Measurements from ENCODE around the gene GEMIN4.

DNA sequence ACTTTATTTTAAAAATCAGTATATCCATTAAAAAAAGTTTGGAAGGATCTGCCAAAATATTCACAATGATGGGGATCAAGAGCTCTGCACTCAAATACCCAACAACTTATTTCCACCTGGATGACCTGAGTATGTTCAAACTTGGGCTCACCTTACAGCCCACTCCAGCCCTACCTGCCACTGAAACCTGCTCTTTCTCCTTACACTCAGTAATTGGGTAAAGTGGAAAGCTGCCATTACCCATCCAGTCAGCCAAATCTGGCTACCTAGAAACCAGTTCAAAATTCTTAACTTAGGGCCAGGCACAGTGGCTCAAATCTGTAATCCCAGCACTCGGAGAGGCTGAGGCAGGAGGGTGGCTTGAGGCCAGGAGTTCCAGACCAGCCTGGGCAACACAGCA lies 47.1 kb downstream of the GEMIN4 start:
- TF ChIP-seq, protein P1, sequence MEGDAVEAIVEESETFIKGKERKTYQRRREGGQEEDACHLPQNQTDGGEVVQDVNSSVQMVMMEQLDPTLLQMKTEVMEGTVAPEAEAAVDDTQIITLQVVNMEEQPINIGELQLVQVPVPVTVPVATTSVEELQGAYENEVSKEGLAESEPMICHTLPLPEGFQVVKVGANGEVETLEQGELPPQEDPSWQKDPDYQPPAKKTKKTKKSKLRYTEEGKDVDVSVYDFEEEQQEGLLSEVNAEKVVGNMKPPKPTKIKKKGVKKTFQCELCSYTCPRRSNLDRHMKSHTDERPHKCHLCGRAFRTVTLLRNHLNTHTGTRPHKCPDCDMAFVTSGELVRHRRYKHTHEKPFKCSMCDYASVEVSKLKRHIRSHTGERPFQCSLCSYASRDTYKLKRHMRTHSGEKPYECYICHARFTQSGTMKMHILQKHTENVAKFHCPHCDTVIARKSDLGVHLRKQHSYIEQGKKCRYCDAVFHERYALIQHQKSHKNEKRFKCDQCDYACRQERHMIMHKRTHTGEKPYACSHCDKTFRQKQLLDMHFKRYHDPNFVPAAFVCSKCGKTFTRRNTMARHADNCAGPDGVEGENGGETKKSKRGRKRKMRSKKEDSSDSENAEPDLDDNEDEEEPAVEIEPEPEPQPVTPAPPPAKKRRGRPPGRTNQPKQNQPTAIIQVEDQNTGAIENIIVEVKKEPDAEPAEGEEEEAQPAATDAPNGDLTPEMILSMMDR (IDR thresholded peaks at IDR 0.05) = no peak
- TF ChIP-seq CREM (CRISPR knock-in tag; IDR thresholded peaks at IDR 0.05) = no peak
- TF ChIP-seq ETV6 (CRISPR knock-in tag; IDR thresholded peaks at IDR 0.05) = no peak
- TF ChIP-seq, protein P2, sequence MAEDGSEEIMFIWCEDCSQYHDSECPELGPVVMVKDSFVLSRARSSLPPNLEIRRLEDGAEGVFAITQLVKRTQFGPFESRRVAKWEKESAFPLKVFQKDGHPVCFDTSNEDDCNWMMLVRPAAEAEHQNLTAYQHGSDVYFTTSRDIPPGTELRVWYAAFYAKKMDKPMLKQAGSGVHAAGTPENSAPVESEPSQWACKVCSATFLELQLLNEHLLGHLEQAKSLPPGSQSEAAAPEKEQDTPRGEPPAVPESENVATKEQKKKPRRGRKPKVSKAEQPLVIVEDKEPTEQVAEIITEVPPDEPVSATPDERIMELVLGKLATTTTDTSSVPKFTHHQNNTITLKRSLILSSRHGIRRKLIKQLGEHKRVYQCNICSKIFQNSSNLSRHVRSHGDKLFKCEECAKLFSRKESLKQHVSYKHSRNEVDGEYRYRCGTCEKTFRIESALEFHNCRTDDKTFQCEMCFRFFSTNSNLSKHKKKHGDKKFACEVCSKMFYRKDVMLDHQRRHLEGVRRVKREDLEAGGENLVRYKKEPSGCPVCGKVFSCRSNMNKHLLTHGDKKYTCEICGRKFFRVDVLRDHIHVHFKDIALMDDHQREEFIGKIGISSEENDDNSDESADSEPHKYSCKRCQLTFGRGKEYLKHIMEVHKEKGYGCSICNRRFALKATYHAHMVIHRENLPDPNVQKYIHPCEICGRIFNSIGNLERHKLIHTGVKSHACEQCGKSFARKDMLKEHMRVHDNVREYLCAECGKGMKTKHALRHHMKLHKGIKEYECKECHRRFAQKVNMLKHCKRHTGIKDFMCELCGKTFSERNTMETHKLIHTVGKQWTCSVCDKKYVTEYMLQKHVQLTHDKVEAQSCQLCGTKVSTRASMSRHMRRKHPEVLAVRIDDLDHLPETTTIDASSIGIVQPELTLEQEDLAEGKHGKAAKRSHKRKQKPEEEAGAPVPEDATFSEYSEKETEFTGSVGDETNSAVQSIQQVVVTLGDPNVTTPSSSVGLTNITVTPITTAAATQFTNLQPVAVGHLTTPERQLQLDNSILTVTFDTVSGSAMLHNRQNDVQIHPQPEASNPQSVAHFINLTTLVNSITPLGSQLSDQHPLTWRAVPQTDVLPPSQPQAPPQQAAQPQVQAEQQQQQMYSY (CRISPR knock-in tag; IDR thresholded peaks at IDR 0.05) = no peak
- TF ChIP-seq NR1H2 (CRISPR knock-in tag; IDR thresholded peaks at IDR 0.05) = no peak
- TF ChIP-seq GABPB1 (CRISPR knock-in tag; IDR thresholded peaks at IDR 0.05) = no peak
- TF ChIP-seq IRF2 (CRISPR knock-in tag; IDR thresholded peaks at IDR 0.05; ENCODE audit: borderline replicate concordance, low read depth) = no peak
- TF ChIP-seq JUN (CRISPR knock-in tag; IDR thresholded peaks at IDR 0.05) = no peak
- no peak for TF ChIP-seq ZNF317 (CRISPR knock-in tag; IDR thresholded peaks at IDR 0.05; ENCODE audit: borderline replicate concordance, low read depth)
- no peak for TF ChIP-seq TEAD4 (CRISPR knock-in tag; IDR thresholded peaks at IDR 0.05)

Data from WTC11 (cell line).